MM.1S (cell line): ENCODE results near the gene TULP1.

Source experiments
- DNase-seq: peaks from one replicate; pipeline ENCODE4 v3.0.0-alpha.2; 2015
- H2AFZ ChIP-seq: fragments of 300-600 bp; sonication (generic); 2 replicates; pipeline ENCODE4 v1.6.0; 2016; ENCODE audit warnings: antibody characterized with exemption, low read length
- H3F3A ChIP-seq: fragments of 300-600 bp; sonication (generic); 2 replicates; pipeline ENCODE4 v1.6.1; 2016; ENCODE audit warnings: mild to moderate bottlenecking, antibody characterized with exemption, low read length, moderate library complexity, mixed read lengths; ENCODE audit not compliant: insufficient read depth
- H3K27ac ChIP-seq: fragments of 300-600 bp; sonication (generic); 2 replicates; pipeline ENCODE4 v1.5.1; 2016; ENCODE audit warnings: mild to moderate bottlenecking, low read length
- H3K27me3 ChIP-seq: fragments of 300-600 bp; sonication (generic); replicated peaks from 2 replicates; pipeline ENCODE4 v1.6.0; 2016; ENCODE audit warnings: low read length; ENCODE audit not compliant: insufficient read depth
- H3K36me3 ChIP-seq: fragments of 300-600 bp; sonication (generic); replicated peaks from 2 replicates; pipeline ENCODE4 v1.6.1; 2016; ENCODE audit warnings: mild to moderate bottlenecking, low read length, mixed read lengths; ENCODE audit not compliant: insufficient read depth
- H3K4me1 ChIP-seq: fragments of 300-600 bp; sonication (generic); 2 replicates; pipeline ENCODE4 v1.6.1; 2016; ENCODE audit warnings: low read length, mixed read lengths
- H3K4me2 ChIP-seq: fragments of 300-600 bp; sonication (generic); 2 replicates; pipeline ENCODE4 v1.6.0; 2016; ENCODE audit warnings: low read depth, low read length
- H3K4me3 ChIP-seq: fragments of 300-600 bp; sonication (generic); 2 replicates; pipeline ENCODE4 v1.5.1; 2016; ENCODE audit warnings: low read length, mixed read lengths
- H3K79me2 ChIP-seq: fragments of 300-600 bp; sonication (generic); 2 replicates; pipeline ENCODE4 v1.6.1; 2016; ENCODE audit warnings: mixed run types, low read length, mixed read lengths
- H3K9ac ChIP-seq: fragments of 300-600 bp; sonication (generic); 2 replicates; pipeline ENCODE4 v1.6.1; 2016; ENCODE audit warnings: low read length, mixed read lengths
- H3K9me2 ChIP-seq: fragments of 300-600 bp; sonication (generic); replicated peaks from 2 replicates; pipeline ENCODE4 v1.6.1; 2016; ENCODE audit warnings: mild to moderate bottlenecking, low read length, mixed read lengths; ENCODE audit not compliant: insufficient read depth
- H3K9me3 ChIP-seq: fragments of 300-600 bp; sonication (generic); replicated peaks from 2 replicates; pipeline ENCODE4 v1.6.1; 2016; ENCODE audit warnings: mild to moderate bottlenecking, low read length, mixed read lengths; ENCODE audit not compliant: insufficient read depth
- H4K20me1 ChIP-seq: fragments of 300-600 bp; sonication (generic); 2 replicates; pipeline ENCODE4 v1.6.1; 2016; ENCODE audit warnings: mild to moderate bottlenecking, low read length, moderate library complexity, mixed read lengths; ENCODE audit not compliant: insufficient read depth
- EZH2 ChIP-seq: fragments of 300-600 bp; sonication (generic); optimal IDR thresholded peaks from 2 replicates; pipeline ENCODE3; 2017; ENCODE audit warnings: low read depth, mild to moderate bottlenecking, antibody characterized with exemption, low read length, mixed read lengths
- EZH2phosphoT487 ChIP-seq: fragments of 300-600 bp; sonication (generic); IDR thresholded peaks from 2 replicates; pipeline ENCODE4 v1.6.1; 2018; ENCODE audit warnings: antibody characterized with exemption, low read length
- TF ChIP-seq, protein P1 (sequence below): fragments of 300-600 bp; sonication (generic); IDR thresholded peaks from 2 replicates; pipeline ENCODE4 v1.5.1; 2016; ENCODE audit warnings: antibody characterized with exemption, low read length, mixed read lengths

The TULP1 gene

DNA sequence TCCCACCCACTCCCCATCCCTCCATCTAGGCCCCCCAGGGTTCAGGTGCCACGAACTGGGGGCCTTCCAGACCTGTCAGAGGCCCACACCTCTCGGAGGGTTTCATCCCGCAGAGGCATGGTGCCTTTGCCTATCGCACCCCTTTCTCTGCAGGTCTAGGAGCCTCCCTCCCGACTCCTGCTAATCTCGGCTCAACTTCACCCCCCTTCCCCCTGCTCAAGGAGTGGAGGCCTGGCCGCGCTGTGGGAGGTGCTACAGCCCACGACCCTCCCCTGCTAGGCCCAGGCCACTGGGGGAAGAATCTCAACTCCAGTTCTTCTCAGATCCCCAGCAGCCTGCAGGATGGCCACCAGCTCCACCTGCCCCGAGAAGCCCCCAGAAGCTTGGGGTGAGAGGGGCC lies at the start of gene TULP1:
Gene TULP1 (minus strand): TSS at position 157 of the 400 bp plus-strand sequence. CDS start 38 bp downstream, at position 119.
- H3K79me2 ChIP-seq = no peaks in the 10 kb centered on the region
- H3K9me2 ChIP-seq = no peaks in the 10 kb centered on the region
- H3K4me3 ChIP-seq = no peak within 1 kb of the TSS
- H3K4me2 ChIP-seq = no peak within 1 kb of the TSS
- H3K4me1 ChIP-seq = no peaks in the 10 kb centered on the region
- no peak within 1 kb of the TSS for H3K9ac ChIP-seq
- H3K9me3 ChIP-seq = no peaks in the 10 kb centered on the region
- no peaks in the 10 kb centered on the region for H3F3A ChIP-seq
- no peaks in the 10 kb centered on the region for H4K20me1 ChIP-seq
- no peak for TF ChIP-seq EZH2
- TF ChIP-seq, protein P1, sequence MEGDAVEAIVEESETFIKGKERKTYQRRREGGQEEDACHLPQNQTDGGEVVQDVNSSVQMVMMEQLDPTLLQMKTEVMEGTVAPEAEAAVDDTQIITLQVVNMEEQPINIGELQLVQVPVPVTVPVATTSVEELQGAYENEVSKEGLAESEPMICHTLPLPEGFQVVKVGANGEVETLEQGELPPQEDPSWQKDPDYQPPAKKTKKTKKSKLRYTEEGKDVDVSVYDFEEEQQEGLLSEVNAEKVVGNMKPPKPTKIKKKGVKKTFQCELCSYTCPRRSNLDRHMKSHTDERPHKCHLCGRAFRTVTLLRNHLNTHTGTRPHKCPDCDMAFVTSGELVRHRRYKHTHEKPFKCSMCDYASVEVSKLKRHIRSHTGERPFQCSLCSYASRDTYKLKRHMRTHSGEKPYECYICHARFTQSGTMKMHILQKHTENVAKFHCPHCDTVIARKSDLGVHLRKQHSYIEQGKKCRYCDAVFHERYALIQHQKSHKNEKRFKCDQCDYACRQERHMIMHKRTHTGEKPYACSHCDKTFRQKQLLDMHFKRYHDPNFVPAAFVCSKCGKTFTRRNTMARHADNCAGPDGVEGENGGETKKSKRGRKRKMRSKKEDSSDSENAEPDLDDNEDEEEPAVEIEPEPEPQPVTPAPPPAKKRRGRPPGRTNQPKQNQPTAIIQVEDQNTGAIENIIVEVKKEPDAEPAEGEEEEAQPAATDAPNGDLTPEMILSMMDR = no peak
- TF ChIP-seq EZH2phosphoT487 = no peak
- H2AFZ ChIP-seq = no peak within 1 kb of the TSS
- DNase-seq = no peak
- H3K27ac ChIP-seq = no peak within 1 kb of the TSS
- no peaks in the 10 kb centered on the region for H3K36me3 ChIP-seq
- no peaks in the 10 kb centered on the region; the same call in 1 of the 2 replicates for H3K27me3 ChIP-seq

DNA sequence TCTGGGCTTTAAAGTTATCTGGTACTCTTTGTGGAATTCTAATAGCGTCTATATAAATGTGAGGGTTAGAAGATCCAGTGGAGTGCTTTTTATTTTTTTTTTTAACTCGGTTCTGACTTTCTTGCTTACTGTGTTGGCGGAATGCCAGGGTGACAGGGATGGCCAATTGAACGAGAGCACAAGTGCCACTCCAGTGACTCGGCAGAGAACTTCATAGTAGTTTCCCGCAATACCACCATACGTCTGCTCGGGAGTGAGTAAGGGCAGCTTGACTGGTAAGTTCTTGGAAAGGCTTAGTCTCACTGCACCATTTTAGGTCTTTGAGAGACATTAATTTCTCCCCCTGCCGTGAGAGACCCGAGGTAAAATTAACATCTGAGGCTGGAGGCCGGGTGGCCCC lies 49.4 kb upstream of the TULP1 start:
- no peaks in the 10 kb centered on the region for H4K20me1 ChIP-seq
- no peaks in the 10 kb centered on the region for H3K9me2 ChIP-seq
- H3K4me1 ChIP-seq = no peaks in the 10 kb centered on the region
- no peaks in the 10 kb centered on the region for H3K27me3 ChIP-seq
- DNase-seq = no peak
- H3K79me2 ChIP-seq = no peaks in the 10 kb centered on the region
- no peak overlapping the region for H3K4me2 ChIP-seq
- H2AFZ ChIP-seq = no peak overlapping the region
- H3K9me3 ChIP-seq = no peaks in the 10 kb centered on the region
- H3F3A ChIP-seq = no peaks in the 10 kb centered on the region
- no peak overlapping the region for H3K9ac ChIP-seq
- no peak overlapping the region for H3K27ac ChIP-seq
- TF ChIP-seq EZH2phosphoT487 (no peak), EZH2 (no peak)
- TF ChIP-seq, protein P1 = no peak
- H3K36me3 ChIP-seq = no peaks in the 10 kb centered on the region
- H3K4me3 ChIP-seq = no peak overlapping the region

DNA sequence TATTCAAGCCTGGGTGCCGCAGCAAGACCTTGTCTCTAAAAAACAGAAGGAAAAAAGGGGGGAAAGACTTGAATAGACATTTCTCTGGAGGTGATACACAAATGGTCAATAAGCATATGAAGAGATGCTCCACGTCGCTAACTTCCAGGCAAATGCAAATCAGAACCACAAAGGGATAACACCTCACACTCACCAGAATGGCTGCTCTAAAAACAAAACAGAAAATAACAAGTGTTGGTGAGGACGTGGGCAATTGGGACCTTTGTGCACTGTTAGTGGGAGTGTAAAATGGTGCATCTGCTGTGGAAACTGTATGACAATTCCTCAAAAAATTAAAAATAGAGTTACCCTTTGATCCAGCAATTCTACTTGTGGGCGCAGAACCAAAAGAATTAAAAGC lies 48.4 kb upstream of the TULP1 start:
- no peaks in the 10 kb centered on the region for H3K27me3 ChIP-seq
- no peak overlapping the region for H3K4me3 ChIP-seq
- H4K20me1 ChIP-seq = no peaks in the 10 kb centered on the region
- no peak for DNase-seq
- TF ChIP-seq EZH2phosphoT487 (no peak), EZH2 (no peak)
- TF ChIP-seq, protein P1 = no peak
- no peak overlapping the region for H3K27ac ChIP-seq
- no peaks in the 10 kb centered on the region for H3K4me1 ChIP-seq
- no peaks in the 10 kb centered on the region for H3K9me2 ChIP-seq
- H3K9ac ChIP-seq = no peak overlapping the region
- H3K4me2 ChIP-seq = no peak overlapping the region
- no peaks in the 10 kb centered on the region for H3F3A ChIP-seq
- no peaks in the 10 kb centered on the region for H3K9me3 ChIP-seq
- no peaks in the 10 kb centered on the region for H3K79me2 ChIP-seq
- H3K36me3 ChIP-seq = no peaks in the 10 kb centered on the region
- no peak overlapping the region for H2AFZ ChIP-seq
